ENCODE measurements around the gene C15orf61. TPM values are rescaled to one million over a fixed set of nuclear protein-coding genes. Genes with fewer than 3 reads are reported as not detected.

Gene C15orf61
- total RNA-seq, 2 donors from 2014 or later, result 4.1 to 5.8 TPM

- ATAC-seq, result no peak
- H3K9me3 Mint-ChIP-seq, result no peaks in the 10 kb centered on the region
These were observed 10.2 kb upstream of the C15orf61 start for GRCh38 chr15:67510597-67511190.

GRCh38 chr15:67511606-67512005 is 9.3 kb upstream of the C15orf61 start:
- DNase-seq (ENCODE audit: low spot score in 2 of 2) (no peak), ATAC-seq (peak in 1 of 2 donors; percentile 48)
- Mint-ChIP-seq H3K36me3 (peaks cover 15% of the 10 kb centered on the region in 2 donors), H3K9me3 (no peaks in the 10 kb centered on the region), H3K27ac (no peak overlapping the region)

More at GRCh38 chr15:67510597-67511190, 10.2 kb upstream of the C15orf61 start:
- Mint-ChIP-seq H3K27ac (no peak overlapping the region), H3K36me3 (peaks cover 15% of the 10 kb centered on the region in 2 donors)
- no peak for DNase-seq (ENCODE audit: low spot score in 2 of 2)

- Mint-ChIP-seq H3K27ac (no peak overlapping the region), H3K9me3 (no peaks in the 10 kb centered on the region), H3K36me3 (peaks cover 15% of the 10 kb centered on the region in 2 donors)
- DNase-seq (ENCODE audit: low spot score in 2 of 2), result no peak
- no peak for ATAC-seq
These were observed 8.8 kb upstream of the C15orf61 start for GRCh38 chr15:67512140-67512539.

- Mint-ChIP-seq H3K9me3 (no peaks in the 10 kb centered on the region), H3K36me3 (peaks cover 15 to 20% of the 10 kb centered on the region in 2 donors), H3K27ac (peak overlapping the region in 1 of 2 donors; percentile 35)
- DNase-seq (ENCODE audit: low spot score in 2 of 2) (no peak), ATAC-seq (no peak)
These were observed 7.8 kb upstream of the C15orf61 start for GRCh38 chr15:67512933-67513714.

GRCh38 chr15:67515090-67515489 is 5.8 kb upstream of the C15orf61 start:
- Mint-ChIP-seq H3K27ac (peak overlapping the region in 1 of 2 donors; percentile 86), H3K9me3 (no peaks in the 10 kb centered on the region), H3K36me3 (peaks cover 15 to 20% of the 10 kb centered on the region in 2 donors)
- no peak for DNase-seq (ENCODE audit: low spot score in 2 of 2)
- ATAC-seq, result no peak

GRCh38 chr15:67515557-67515956 is 5.4 kb upstream of the C15orf61 start:
- ATAC-seq (no peak), DNase-seq (ENCODE audit: low spot score in 2 of 2) (no peak)
- Mint-ChIP-seq H3K9me3 (no peaks in the 10 kb centered on the region), H3K36me3 (peaks cover 15 to 20% of the 10 kb centered on the region in 2 donors), H3K27ac (peak overlapping the region in 1 of 2 donors; percentile 86)

- peak in 1 of 2 donors; percentile 9 for DNase-seq (ENCODE audit: low spot score in 2 of 2)
- Mint-ChIP-seq H3K27ac (peak overlapping the region; percentile 93 to 97), H3K9me3 (no peaks in the 10 kb centered on the region), H3K36me3 (peaks cover 5 to 11% of the 10 kb centered on the region in 2 donors)
- peak in 1 of 2 donors; percentile 10 for ATAC-seq
These were observed 456 bp upstream of the C15orf61 start for GRCh38 chr15:67520321-67521028.

- DNase-seq (ENCODE audit: low spot score in 2 of 2) (no peak), ATAC-seq (no peak)
- Mint-ChIP-seq H3K27ac (peak overlapping the region; percentile 84 to 97), H3K9me3 (no peaks in the 10 kb centered on the region), H3K36me3 (peaks cover 5 to 11% of the 10 kb centered on the region in 2 donors)
These were observed 1.0 kb downstream of the C15orf61 start for GRCh38 chr15:67521783-67522568.

GRCh38 chr15:67523330-67523729 is 2.4 kb downstream of the C15orf61 start:
- no peak for DNase-seq (ENCODE audit: low spot score in 2 of 2)
- no peak for ATAC-seq
- Mint-ChIP-seq H3K27ac (no peak overlapping the region), H3K9me3 (no peaks in the 10 kb centered on the region), H3K36me3 (peaks cover 0 to 11% of the 10 kb centered on the region in 2 donors)

- ATAC-seq (no peak), DNase-seq (ENCODE audit: low spot score in 2 of 2) (no peak)
- Mint-ChIP-seq H3K36me3 (peaks cover 0 to 11% of the 10 kb centered on the region in 2 donors), H3K27ac (no peak overlapping the region), H3K9me3 (no peaks in the 10 kb centered on the region)
These were observed 3.3 kb downstream of the C15orf61 start for GRCh38 chr15:67524235-67524634.

- Mint-ChIP-seq H3K36me3 (no peaks in the 10 kb centered on the region), H3K27ac (no peak overlapping the region), H3K9me3 (no peaks in the 10 kb centered on the region)
- ATAC-seq, result no peak
- DNase-seq (ENCODE audit: low spot score in 2 of 2), result no peak
These were observed 7.6 kb downstream of the C15orf61 start for GRCh38 chr15:67528513-67528912.

GRCh38 chr15:67531379-67531914 is 10.5 kb downstream of the C15orf61 start:
- ATAC-seq (peak; percentile 75 to 76), DNase-seq (ENCODE audit: low spot score in 2 of 2) (no peak)
- H3K27ac Mint-ChIP-seq, result no peak overlapping the region
- no peaks in the 10 kb centered on the region for H3K36me3 Mint-ChIP-seq
- no peaks in the 10 kb centered on the region for H3K9me3 Mint-ChIP-seq

GRCh38 chr15:67533873-67534272 is 12.9 kb downstream of the C15orf61 start:
- H3K9me3 Mint-ChIP-seq, result no peaks in the 10 kb centered on the region
- H3K36me3 Mint-ChIP-seq, result no peaks in the 10 kb centered on the region
- no peak overlapping the region for H3K27ac Mint-ChIP-seq
- DNase-seq (ENCODE audit: low spot score in 2 of 2) (no peak), ATAC-seq (no peak)

- no peaks in the 10 kb centered on the region for H3K36me3 Mint-ChIP-seq
- ATAC-seq (no peak), DNase-seq (ENCODE audit: low spot score in 2 of 2) (no peak)
- no peak overlapping the region for H3K27ac Mint-ChIP-seq
- no peaks in the 10 kb centered on the region for H3K9me3 Mint-ChIP-seq
These were observed 13.4 kb downstream of the C15orf61 start for GRCh38 chr15:67534360-67534759.

- H3K27ac Mint-ChIP-seq, result no peak overlapping the region
- ATAC-seq, result no peak
- H3K36me3 Mint-ChIP-seq, result peaks cover 5 to 8% of the 10 kb centered on the region in 2 donors
- no peak for DNase-seq (ENCODE audit: low spot score in 2 of 2)
- H3K9me3 Mint-ChIP-seq, result no peaks in the 10 kb centered on the region
These were observed 16.8 kb downstream of the C15orf61 start for GRCh38 chr15:67537771-67538170.
